ENCODE data around the gene JUND. TPM values are rescaled to one million over a fixed set of nuclear protein-coding genes. Genes with fewer than 3 reads are reported as not detected.
A peak's percentile ranks its signal among the peaks of the same experiment; 100 is the strongest.

The JUND gene
- total RNA-seq, 2 experiments from 2014 or later: 366 to 394 TPM

DNA sequence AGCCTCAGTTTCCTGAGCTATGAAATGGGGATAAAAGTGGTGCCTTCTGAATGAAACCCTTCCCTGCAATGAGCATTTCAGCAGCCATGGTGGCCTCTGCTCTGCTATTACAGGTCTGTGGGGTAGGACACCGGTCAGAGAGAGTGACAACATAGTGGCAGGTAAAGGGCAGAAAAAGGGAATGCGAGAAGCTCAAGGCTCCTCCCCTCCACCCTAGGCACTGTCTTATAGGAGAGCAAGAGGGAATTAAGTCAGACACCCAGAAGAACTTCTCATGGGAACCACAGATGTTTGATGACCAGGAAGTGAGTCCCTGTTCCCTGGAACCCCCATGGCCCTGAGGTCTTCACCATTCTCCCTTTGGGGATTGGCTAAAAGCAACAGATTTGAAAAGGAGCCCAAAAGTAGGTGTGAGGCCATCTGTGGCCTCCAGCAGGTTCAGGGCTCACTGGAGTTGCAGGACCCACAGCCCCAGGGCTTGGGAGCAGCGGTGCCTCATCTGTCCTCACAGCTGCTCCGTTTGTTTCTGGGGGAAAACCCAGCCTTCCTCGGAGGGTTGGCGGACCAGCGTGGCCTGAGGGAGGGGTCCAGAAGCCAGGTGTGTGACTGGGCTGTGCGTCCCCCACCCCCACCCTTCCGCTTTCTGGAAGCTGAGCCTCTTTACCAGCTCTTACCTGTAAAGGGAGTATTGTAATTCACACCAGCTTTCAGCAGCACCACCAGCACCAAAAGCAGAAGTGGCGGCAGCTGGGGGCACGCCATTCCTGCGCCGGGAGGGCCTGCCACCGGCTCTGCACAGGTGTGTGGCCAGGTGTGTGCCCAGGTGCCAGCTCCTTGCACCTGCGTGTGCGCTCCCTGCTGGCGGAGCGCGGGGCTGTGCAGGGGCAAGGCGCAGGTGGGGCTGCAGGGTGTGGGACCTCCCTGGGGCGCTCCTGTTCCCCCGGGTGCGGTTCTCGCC is 26.6 kb downstream of the JUND start:
- ATAC-seq (ENCODE audit: low read depth) (no peak), DNase-seq (peak; percentile 28)
- Mint-ChIP-seq H3K27ac (no peak overlapping the region), H3K27me3 (peaks cover 34% of the 10 kb centered on the region), H3K36me3 (no peaks in the 10 kb centered on the region), H3K4me3 (no peak overlapping the region), H3K4me1 (peaks cover 5% of the 10 kb centered on the region), H3K9me3 (no peaks in the 10 kb centered on the region)
- POLR2A ChIA-PET: interaction anchor here (1.3 kb wide), 1 partner anchor 50 kb away, joined by 4 read pairs; no protein-coding TSS in a partner anchor

DNA sequence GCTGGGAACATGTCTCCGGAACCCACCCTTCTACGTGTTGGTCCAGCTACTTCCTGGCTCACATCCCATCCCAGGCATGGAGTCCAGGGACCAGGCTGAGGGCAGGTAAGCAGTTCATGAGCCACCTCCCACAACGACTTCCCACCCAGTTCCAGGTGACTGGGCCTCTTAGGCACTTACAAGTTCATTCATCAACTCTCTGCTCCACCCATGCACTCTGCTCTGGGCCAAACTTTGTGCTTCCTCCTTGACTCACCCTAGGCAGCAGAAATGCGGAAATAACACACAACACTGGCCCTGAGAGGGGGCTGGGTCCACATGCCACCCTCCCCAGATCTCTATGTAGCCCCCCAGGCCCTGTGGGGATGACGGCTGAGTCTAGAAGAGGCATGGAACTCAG is 27.7 kb downstream of the JUND start:
- no peaks in the 10 kb centered on the region for H3K9me3 Mint-ChIP-seq
- H3K4me1 Mint-ChIP-seq: peaks cover 5% of the 10 kb centered on the region
- no peak for DNase-seq
- H3K4me3 Mint-ChIP-seq: no peak overlapping the region
- no peak overlapping the region for H3K27ac Mint-ChIP-seq
- no peak for ATAC-seq (ENCODE audit: low read depth)
- H3K27me3 Mint-ChIP-seq: peaks cover 34% of the 10 kb centered on the region
- H3K36me3 Mint-ChIP-seq: no peaks in the 10 kb centered on the region
- POLR2A ChIA-PET: interaction anchor here (1.3 kb wide), 1 partner anchor 49 kb away, joined by 3 read pairs; the partner anchor contains the start of gene RAB3A

DNA sequence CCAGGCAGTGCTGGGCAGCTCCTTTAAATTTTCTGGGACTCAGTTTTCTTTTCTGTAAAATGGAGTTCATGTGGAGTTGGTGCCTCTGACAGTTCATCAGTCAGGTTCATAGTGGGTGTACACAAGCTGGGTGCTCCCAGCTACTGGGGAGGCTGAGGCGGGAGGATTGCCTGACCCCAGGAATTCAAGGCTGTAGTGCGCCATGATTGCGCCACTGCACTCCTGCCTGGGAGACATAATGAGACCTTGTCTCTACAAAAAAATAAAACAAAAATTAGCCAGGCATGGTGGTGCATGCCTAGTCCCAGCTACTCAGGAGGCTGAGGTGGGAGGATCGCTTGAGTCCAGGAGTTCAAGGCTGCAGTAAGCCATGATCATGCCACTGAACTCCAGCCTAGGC is 28.3 kb downstream of the JUND start:
- Mint-ChIP-seq H3K4me3 (no peak overlapping the region), H3K4me1 (peaks cover 5% of the 10 kb centered on the region), H3K9me3 (no peaks in the 10 kb centered on the region), H3K36me3 (no peaks in the 10 kb centered on the region), H3K27ac (no peak overlapping the region), H3K27me3 (peaks cover 34% of the 10 kb centered on the region)
- DNase-seq (no peak), ATAC-seq (ENCODE audit: low read depth) (no peak)
- POLR2A ChIA-PET: interaction anchor here (0.6 to 1.8 kb wide), 5 partner anchors 16 to 49 kb away, joined by 3 to 7 read pairs (median 4); partner anchors contain the start of gene RAB3A

DNA sequence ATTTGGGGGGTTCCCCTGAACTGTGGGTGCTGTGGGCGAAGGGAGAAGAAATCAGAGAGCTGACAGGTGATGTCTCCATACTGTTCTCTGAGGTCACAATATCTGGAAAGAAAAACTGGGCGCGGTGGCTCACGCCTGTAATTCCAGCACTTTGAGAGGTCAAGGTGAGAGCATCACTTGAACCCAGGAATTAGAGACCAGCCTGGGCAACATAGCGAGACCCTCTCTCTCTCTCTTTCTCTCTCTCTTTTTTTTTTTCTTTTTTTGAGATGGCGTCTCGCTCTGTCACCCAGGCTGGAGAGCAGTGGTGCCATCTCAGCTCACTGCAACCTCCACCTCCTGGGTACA is 29.1 kb downstream of the JUND start:
- Mint-ChIP-seq H3K36me3 (no peaks in the 10 kb centered on the region), H3K4me1 (peaks cover 5% of the 10 kb centered on the region), H3K27me3 (peaks cover 34% of the 10 kb centered on the region), H3K4me3 (no peak overlapping the region), H3K27ac (no peak overlapping the region), H3K9me3 (no peaks in the 10 kb centered on the region)
- ATAC-seq (ENCODE audit: low read depth) (no peak), DNase-seq (no peak)
- POLR2A ChIA-PET: interaction anchor here (0.6 to 1.8 kb wide), 6 partner anchors 17 to 61 kb away, joined by 3 to 7 read pairs (median 4); partner anchors contain the start of gene RAB3A

DNA sequence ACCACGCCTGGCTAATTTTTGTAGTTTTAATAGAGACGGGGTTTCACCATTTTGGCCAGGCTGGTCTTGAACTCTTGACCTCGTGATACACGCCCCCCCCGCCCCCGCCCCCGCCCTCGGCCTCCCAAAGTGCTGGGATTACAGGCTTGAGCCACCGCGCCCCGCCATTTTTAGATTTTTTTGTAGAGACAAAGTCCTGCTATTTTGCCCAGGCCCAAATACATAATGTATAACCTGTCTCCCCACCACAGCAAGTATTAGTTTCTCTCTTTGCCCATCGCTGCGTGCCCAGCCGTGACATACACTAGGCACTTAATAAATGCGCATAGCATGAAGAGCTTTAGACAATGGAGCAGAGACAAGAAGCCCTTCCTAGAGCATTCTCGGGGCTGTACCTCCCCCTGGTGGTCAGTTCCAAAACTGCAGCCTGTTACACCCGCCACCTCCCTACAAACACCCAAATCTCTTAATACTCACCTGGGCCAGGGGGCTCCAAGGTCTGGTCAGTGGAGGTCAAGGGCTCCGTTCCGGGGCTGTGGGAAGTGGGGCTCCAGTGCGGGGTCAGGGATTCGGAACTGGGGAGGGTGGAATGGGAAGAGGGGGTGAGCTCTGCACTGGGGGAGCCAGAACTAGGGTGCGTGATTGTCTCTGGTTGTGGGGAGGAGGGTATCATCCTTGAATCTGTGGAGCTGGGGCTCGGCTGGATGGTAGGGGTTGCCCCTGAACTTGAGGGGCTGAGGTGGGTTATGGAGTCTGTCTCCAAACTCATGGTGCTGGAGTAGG is 29.6 kb downstream of the JUND start:
- H3K27me3 Mint-ChIP-seq: peaks cover 34% of the 10 kb centered on the region
- POLR2A ChIA-PET: interaction anchor here (0.6 to 1.8 kb wide), 6 partner anchors 23 to 70 kb away, joined by 3 to 7 read pairs (median 4); partner anchors contain the start of genes IQCN and RAB3A
- peak; percentile 80 for ATAC-seq (ENCODE audit: low read depth)
- no peaks in the 10 kb centered on the region for H3K36me3 Mint-ChIP-seq
- no peak overlapping the region for H3K27ac Mint-ChIP-seq
- peak; percentile 83 for DNase-seq
- peaks cover 5% of the 10 kb centered on the region for H3K4me1 Mint-ChIP-seq
- no peak overlapping the region for H3K4me3 Mint-ChIP-seq
- H3K9me3 Mint-ChIP-seq: no peaks in the 10 kb centered on the region

DNA sequence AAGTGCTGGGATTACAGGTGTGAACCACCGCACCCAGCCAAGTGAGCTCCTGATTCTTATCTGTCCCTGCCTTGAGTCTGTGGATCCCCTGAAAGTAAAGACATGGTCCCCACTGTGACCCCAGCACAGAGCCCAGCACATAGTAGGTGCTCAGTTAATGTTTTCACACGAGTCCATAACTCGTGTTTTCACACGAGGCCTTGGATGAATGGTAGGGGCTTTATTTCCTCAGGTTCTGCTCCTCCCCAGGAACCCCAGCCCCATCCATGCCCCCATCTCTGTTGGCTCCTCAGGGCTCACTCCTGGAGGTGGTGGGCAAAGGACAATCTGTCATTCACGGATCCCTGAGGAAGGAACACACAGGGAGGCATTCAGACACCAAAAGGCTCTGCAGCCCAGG is 31.6 kb downstream of the JUND start:
- peaks cover 31% of the 10 kb centered on the region for H3K27me3 Mint-ChIP-seq
- H3K4me1 Mint-ChIP-seq: peaks cover 3% of the 10 kb centered on the region
- H3K27ac Mint-ChIP-seq: no peak overlapping the region
- ATAC-seq (ENCODE audit: low read depth): no peak
- no peak for DNase-seq
- no peak overlapping the region for H3K4me3 Mint-ChIP-seq
- H3K9me3 Mint-ChIP-seq: no peaks in the 10 kb centered on the region
- no peaks in the 10 kb centered on the region for H3K36me3 Mint-ChIP-seq
- POLR2A ChIA-PET: interaction anchor here (0.7 kb wide), 1 partner anchor 92 kb away, joined by 3 read pairs; no protein-coding TSS in a partner anchor

DNA sequence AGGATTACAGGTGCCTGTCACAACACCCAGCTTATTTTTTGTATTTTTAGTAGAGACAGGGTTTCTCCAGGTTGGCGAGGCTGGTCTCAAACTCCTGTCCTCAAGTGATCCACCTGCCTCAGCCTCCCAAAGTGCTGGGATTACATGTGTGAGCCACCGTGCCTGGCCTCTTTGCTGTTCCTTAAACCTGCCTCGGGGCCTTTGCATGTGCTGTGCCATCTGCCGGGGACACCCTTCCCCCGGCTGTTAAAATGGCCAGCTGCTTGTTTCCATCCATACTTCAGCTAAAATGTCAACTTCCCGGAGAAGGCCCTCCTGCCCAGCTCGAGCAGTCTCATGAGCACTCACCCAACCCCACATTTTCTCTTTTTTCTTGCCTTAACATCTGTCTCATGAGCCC is 36.1 kb downstream of the JUND start:
- H3K27ac Mint-ChIP-seq: no peak overlapping the region
- H3K9me3 Mint-ChIP-seq: no peaks in the 10 kb centered on the region
- POLR2A ChIA-PET: no interaction called here
- H3K36me3 Mint-ChIP-seq: no peaks in the 10 kb centered on the region
- DNase-seq (no peak), ATAC-seq (ENCODE audit: low read depth) (no peak)
- no peak overlapping the region for H3K4me3 Mint-ChIP-seq
- H3K4me1 Mint-ChIP-seq: no peaks in the 10 kb centered on the region
- peaks cover 2% of the 10 kb centered on the region for H3K27me3 Mint-ChIP-seq

DNA sequence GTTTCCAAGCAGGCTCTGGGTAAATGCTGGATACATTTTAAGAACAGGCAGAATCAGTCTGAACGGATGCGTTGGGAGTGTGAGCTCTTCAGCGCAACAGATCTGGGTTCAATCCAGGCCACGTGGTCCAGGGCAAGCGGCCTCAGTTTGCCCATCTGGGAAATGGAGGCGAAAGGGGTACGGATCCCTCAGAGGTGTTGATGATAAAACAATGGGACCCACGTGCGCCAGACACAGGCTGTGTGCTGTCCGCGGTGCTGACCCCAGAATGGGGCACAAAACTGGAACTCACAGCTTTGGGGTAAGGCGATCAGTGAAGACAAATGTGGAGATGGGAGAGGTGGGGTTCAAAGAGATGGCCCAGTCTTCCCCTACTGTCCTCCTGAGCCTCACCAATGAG is 42.1 kb downstream of the JUND start:
- H3K9me3 Mint-ChIP-seq: no peaks in the 10 kb centered on the region
- no peak overlapping the region for H3K4me3 Mint-ChIP-seq
- POLR2A ChIA-PET: no interaction called here
- no peaks in the 10 kb centered on the region for H3K36me3 Mint-ChIP-seq
- H3K27me3 Mint-ChIP-seq: peaks cover 10% of the 10 kb centered on the region
- no peak for DNase-seq
- H3K27ac Mint-ChIP-seq: no peak overlapping the region
- ATAC-seq (ENCODE audit: low read depth): no peak
- H3K4me1 Mint-ChIP-seq: no peaks in the 10 kb centered on the region

DNA sequence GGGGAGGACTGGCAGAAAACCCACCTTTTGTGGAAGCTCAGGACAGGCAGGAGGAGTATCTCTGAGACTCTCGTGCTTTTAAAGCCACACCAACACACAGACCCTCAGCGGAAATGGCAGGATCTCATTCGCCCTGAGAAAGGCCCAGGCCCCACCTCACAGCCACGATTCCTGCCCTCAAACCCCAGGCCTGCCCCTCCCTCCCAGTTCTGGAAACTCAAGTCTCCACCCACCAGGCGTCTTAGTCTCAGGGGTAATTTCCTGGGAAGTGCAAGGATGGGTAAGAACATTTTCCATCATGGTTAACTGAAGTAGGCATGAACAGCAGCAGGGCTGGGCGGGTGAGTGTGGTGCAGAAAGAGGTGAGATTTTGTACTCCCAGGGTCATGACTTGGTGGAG is 47.2 kb downstream of the JUND start:
- peaks cover 38% of the 10 kb centered on the region for H3K27me3 Mint-ChIP-seq
- POLR2A ChIA-PET: no interaction called here

DNA sequence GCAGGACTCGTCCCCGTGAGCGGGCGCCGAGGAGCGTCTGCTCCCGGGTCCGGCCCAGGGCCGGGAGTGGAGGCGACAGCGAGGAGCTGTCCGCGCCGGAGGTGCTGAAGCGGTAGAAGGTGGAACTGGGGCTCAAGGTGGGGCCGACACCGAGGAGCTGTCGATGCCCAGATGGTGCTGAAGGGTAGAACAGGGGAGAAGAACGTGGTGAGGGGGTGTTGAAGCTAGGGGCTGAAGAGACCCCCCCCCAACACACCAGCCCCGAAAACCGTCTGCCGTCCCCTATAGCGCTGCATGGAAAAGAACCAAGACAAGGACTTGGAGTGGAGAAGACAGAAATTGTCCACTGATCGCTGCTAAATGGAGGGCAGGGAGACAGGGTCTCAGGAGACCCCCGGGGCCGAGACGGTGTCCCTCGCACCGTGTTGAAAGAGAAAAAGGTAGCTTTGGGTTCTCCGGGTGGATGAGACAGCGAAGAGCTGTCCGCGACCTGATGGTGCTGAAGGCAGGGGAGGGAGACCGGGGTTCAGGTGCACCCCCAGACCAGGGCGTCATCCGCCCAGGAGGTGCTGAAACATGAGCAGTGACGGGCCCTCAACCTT is 48.1 kb downstream of the JUND start:
- peaks cover 2% of the 10 kb centered on the region for H3K9me3 Mint-ChIP-seq
- peaks cover 3% of the 10 kb centered on the region for H3K36me3 Mint-ChIP-seq
- peaks cover 5% of the 10 kb centered on the region for H3K4me1 Mint-ChIP-seq
- peaks cover 38% of the 10 kb centered on the region for H3K27me3 Mint-ChIP-seq
- no peak overlapping the region for H3K4me3 Mint-ChIP-seq
- H3K27ac Mint-ChIP-seq: no peak overlapping the region
- POLR2A ChIA-PET: interaction anchor here (1.4 kb wide), 1 partner anchor 48 kb away, joined by 4 read pairs; no protein-coding TSS in a partner anchor
- peak; percentile 67 for ATAC-seq (ENCODE audit: low read depth)
- peak; percentile 85 for DNase-seq

More for the DNA sequence above, 47.2 kb downstream of the JUND start:
- ATAC-seq (ENCODE audit: low read depth) (no peak), DNase-seq (no peak)
- Mint-ChIP-seq H3K4me3 (no peak overlapping the region), H3K27ac (no peak overlapping the region), H3K36me3 (peaks cover 3% of the 10 kb centered on the region), H3K4me1 (peaks cover 5% of the 10 kb centered on the region), H3K9me3 (peaks cover 2% of the 10 kb centered on the region)

DNA sequence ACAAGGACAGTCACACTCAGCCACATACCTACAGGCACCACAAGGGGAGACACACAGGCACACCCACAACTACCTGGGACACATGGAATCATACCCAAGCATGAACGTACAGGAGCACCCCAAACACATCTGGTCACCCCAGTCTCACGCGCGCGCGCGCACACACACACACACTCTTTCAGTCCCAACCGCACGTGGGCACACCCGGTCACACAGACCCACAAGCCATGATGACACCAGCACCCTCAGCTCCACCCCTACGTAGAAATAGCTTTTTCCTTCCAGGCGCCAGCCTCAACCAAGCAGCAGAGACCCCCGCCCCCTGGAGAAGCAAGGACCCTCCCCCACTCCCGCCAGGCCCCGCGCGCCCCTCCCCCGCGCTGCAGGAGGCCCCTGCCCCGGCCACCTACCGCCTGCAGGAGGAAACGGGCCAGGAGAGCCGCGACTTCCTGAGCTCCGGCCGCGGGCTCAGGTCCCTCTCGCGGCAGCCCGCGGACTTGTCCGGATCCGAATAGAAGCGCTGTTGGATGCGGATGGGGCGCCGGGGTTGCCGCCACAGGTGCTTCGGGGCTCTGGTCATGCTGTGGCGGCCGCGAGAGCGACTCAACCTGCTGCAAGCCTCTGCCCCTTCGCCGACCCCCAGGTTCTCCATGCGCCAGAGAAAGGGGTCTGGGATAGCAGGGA is 48.7 kb downstream of the JUND start:
- no peak overlapping the region for H3K27ac Mint-ChIP-seq

DNA sequence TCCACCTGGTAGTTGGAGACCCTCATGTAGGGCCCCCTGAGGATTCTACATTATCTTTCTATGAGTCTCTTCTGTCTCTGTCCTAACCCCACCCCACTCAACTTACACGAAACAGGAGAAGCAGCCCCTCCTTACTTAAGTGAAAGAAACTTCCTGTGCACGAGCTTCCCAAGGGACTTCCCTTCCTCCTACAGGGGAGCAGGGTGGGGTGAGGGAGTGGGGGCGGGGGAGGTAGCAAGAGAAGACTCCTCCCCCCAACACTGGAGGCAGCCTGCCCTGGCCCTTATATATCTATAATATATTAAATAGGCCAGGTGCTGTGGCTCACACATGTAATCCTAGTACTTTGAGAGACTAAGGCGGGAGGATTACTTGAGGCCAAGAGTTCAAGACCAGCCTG is 49.6 kb downstream of the JUND start:
- no peak overlapping the region for H3K4me3 Mint-ChIP-seq
- peaks cover 2% of the 10 kb centered on the region for H3K9me3 Mint-ChIP-seq
- DNase-seq: no peak
- H3K36me3 Mint-ChIP-seq: peaks cover 3% of the 10 kb centered on the region
- POLR2A ChIA-PET: no interaction called here
- ATAC-seq (ENCODE audit: low read depth): no peak
- peaks cover 5% of the 10 kb centered on the region for H3K4me1 Mint-ChIP-seq
- H3K27ac Mint-ChIP-seq: no peak overlapping the region
- H3K27me3 Mint-ChIP-seq: peaks cover 48% of the 10 kb centered on the region

More for the DNA sequence above, 48.7 kb downstream of the JUND start:
- POLR2A ChIA-PET: interaction anchor here (1.4 kb wide), 1 partner anchor 49 kb away, joined by 4 read pairs; no protein-coding TSS in a partner anchor
- Mint-ChIP-seq H3K4me1 (peaks cover 5% of the 10 kb centered on the region), H3K27me3 (peaks cover 42% of the 10 kb centered on the region), H3K9me3 (peaks cover 2% of the 10 kb centered on the region), H3K36me3 (peaks cover 3% of the 10 kb centered on the region), H3K4me3 (no peak overlapping the region)
- ATAC-seq (ENCODE audit: low read depth) (no peak), DNase-seq (no peak)

Measured in activated naive CD8-positive, alpha-beta T cell treated with anti-CD3 and anti-CD28 coated beads, Interleukin-2, amount 10 ng/mL, durations not matched to agents 7 days and 5 days (primary cell).